WTC11 (cell line): ENCODE results near the gene FLRT1. TPM values are rescaled to one million over a fixed set of nuclear protein-coding genes. Genes with fewer than 3 reads are reported as not detected.

ENCODE experiments used
- ATAC-seq: fragments of 200-7000 bp; cut with Tn5 transposase; 2 replicates; pipeline ENCODE4 v1.10.0; 2021; ENCODE audit warnings: mild to moderate bottlenecking, moderate library complexity
- CTCF ChIA-PET: fragments of 300-600 bp; sonication (Branson Sonifier 250); formaldehyde crosslinking; loops from one replicate; lab custom pipeline; 2021; ENCODE audit warnings: antibody characterized with exemption; lab: Charles Lee
- POLR2A ChIA-PET: fragments of 350-600 bp; sonication (Branson Sonifier 250); formaldehyde crosslinking; loops from one replicate; lab custom pipeline; 2021; ENCODE audit warnings: antibody characterized with exemption; lab: Charles Lee
- DNase-seq: peaks from one replicate; pipeline ENCODE4 v3.0.0; 2021; ENCODE audit warnings: low spot score
- H3K27ac Mint-ChIP-seq: 2 replicates; pipeline ENCODE4 v1.8.0; 2021; ENCODE audit warnings: mixed read lengths
- H3K27me3 Mint-ChIP-seq: 2 replicates; pipeline ENCODE4 v1.8.0; 2021; ENCODE audit warnings: low read depth, mild to moderate bottlenecking, moderate library complexity, mixed read lengths
- H3K36me3 Mint-ChIP-seq: 2 replicates; pipeline ENCODE4 v1.8.0; 2021; ENCODE audit warnings: mixed read lengths
- H3K4me1 Mint-ChIP-seq: 2 replicates; pipeline ENCODE4 v1.8.0; 2022; ENCODE audit warnings: mixed read lengths
- H3K4me3 Mint-ChIP-seq: 2 replicates; pipeline ENCODE4 v1.8.0; 2021; ENCODE audit warnings: mild to moderate bottlenecking, moderate library complexity, mixed read lengths
- H3K9me3 Mint-ChIP-seq: 2 replicates; pipeline ENCODE4 v1.8.0; 2021; ENCODE audit warnings: mixed read lengths
- CBFB ChIP-seq: sonication (generic); formaldehyde crosslinking; IDR thresholded peaks from 2 replicates; pipeline ENCODE4 v1.8.1; 2022; ENCODE audit warnings: mild to moderate bottlenecking, low read depth, missing genetic modification reagents
- CDX4 ChIP-seq: fragments of 250-450 bp; sonication (Bioruptor Pico); IDR thresholded peaks from 2 replicates; pipeline ENCODE4 v1.9.0; 2021; ENCODE audit warnings: moderate library complexity, mild to moderate bottlenecking, inconsistent platforms, borderline replicate concordance
- CREM ChIP-seq: sonication (generic); formaldehyde crosslinking; IDR thresholded peaks from 2 replicates; pipeline ENCODE4 v1.8.1; 2022; ENCODE audit warnings: mild to moderate bottlenecking, missing genetic modification reagents, moderate library complexity
- E2F4 ChIP-seq: sonication (generic); formaldehyde crosslinking; IDR thresholded peaks from 2 replicates; pipeline ENCODE4 v1.8.1; 2022; ENCODE audit warnings: low read depth, mild to moderate bottlenecking, moderate library complexity, missing genetic modification reagents, borderline replicate concordance
- FOXP1 ChIP-seq: sonication (generic); formaldehyde crosslinking; IDR thresholded peaks from 2 replicates; pipeline ENCODE4 v1.8.0; 2022; ENCODE audit warnings: missing genetic modification reagents, mild to moderate bottlenecking, moderate library complexity, borderline replicate concordance
- HMGXB4 ChIP-seq: sonication (generic); formaldehyde crosslinking; IDR thresholded peaks from 2 replicates; pipeline ENCODE4 v1.8.1; 2023; ENCODE audit warnings: mild to moderate bottlenecking, moderate library complexity, missing genetic modification reagents
- IRF1 ChIP-seq: sonication (generic); formaldehyde crosslinking; IDR thresholded peaks from 2 replicates; pipeline ENCODE4 v1.8.0; 2023; ENCODE audit warnings: missing genetic modification reagents
- IRF2 ChIP-seq: sonication (generic); formaldehyde crosslinking; IDR thresholded peaks from 2 replicates; pipeline ENCODE4 v1.8.0; 2022; ENCODE audit warnings: low read depth, missing genetic modification reagents, borderline replicate concordance
- JUN ChIP-seq: sonication (generic); formaldehyde crosslinking; IDR thresholded peaks from 2 replicates; pipeline ENCODE4 v1.8.0; 2023; ENCODE audit warnings: mild to moderate bottlenecking, missing genetic modification reagents
- PRRX2 ChIP-seq: fragments of 250-450 bp; sonication (Bioruptor Pico); IDR thresholded peaks from 2 replicates; pipeline ENCODE4 v1.8.0; 2021; ENCODE audit warnings: mild to moderate bottlenecking
- SMAD4 ChIP-seq: sonication (generic); formaldehyde crosslinking; IDR thresholded peaks from 2 replicates; pipeline ENCODE4 v1.8.0; 2022; ENCODE audit warnings: mild to moderate bottlenecking, missing genetic modification reagents
- TEAD4 ChIP-seq: sonication (generic); formaldehyde crosslinking; IDR thresholded peaks from 2 replicates; pipeline ENCODE4 v1.8.0; 2022; ENCODE audit warnings: mild to moderate bottlenecking, missing genetic modification reagents
- USF1 ChIP-seq: sonication (generic); formaldehyde crosslinking; IDR thresholded peaks from 2 replicates; pipeline ENCODE4 v1.8.0; 2022; ENCODE audit warnings: mild to moderate bottlenecking, missing genetic modification reagents
- USF2 ChIP-seq: sonication (generic); formaldehyde crosslinking; IDR thresholded peaks from 2 replicates; pipeline ENCODE4 v1.8.1; 2023; ENCODE audit warnings: mild to moderate bottlenecking, missing genetic modification reagents, moderate library complexity
- ZBTB21 ChIP-seq: sonication (generic); formaldehyde crosslinking; IDR thresholded peaks from 2 replicates; pipeline ENCODE4 v1.8.1; 2023; ENCODE audit warnings: mild to moderate bottlenecking, missing genetic modification reagents, borderline replicate concordance
- ZNF232 ChIP-seq: sonication (generic); formaldehyde crosslinking; IDR thresholded peaks from 2 replicates; pipeline ENCODE4 v1.8.0; 2022; ENCODE audit warnings: mild to moderate bottlenecking, missing genetic modification reagents
- ZNF263 ChIP-seq: sonication (generic); formaldehyde crosslinking; IDR thresholded peaks from 2 replicates; pipeline ENCODE4 v1.8.1; 2022; ENCODE audit warnings: low read depth, mild to moderate bottlenecking, moderate library complexity, missing genetic modification reagents
- ZNF317 ChIP-seq: sonication (generic); formaldehyde crosslinking; IDR thresholded peaks from 2 replicates; pipeline ENCODE4 v1.8.1; 2023; ENCODE audit warnings: low read depth, mild to moderate bottlenecking, moderate library complexity, missing genetic modification reagents, borderline replicate concordance
- ZNF396 ChIP-seq: fragments of 250-450 bp; sonication (Bioruptor Pico); IDR thresholded peaks from 2 replicates; pipeline ENCODE4 v1.8.0; 2021; ENCODE audit warnings: mild to moderate bottlenecking, moderate library complexity, borderline replicate concordance
- ZNF423 ChIP-seq: fragments of 250-450 bp; sonication (Bioruptor Pico); IDR thresholded peaks from 2 replicates; pipeline ENCODE4 v2.1.2; 2022; ENCODE audit warnings: mild to moderate bottlenecking, moderate library complexity
- ZNF532 ChIP-seq: fragments of 250-450 bp; sonication (Bioruptor Pico); IDR thresholded peaks from 2 replicates; pipeline ENCODE4 v1.9.0; 2021; ENCODE audit warnings: mild to moderate bottlenecking, borderline replicate concordance
- ZNF671 ChIP-seq: fragments of 250-450 bp; sonication (Bioruptor Pico); IDR thresholded peaks from 2 replicates; pipeline ENCODE4 v1.8.0; 2021; ENCODE audit warnings: mild to moderate bottlenecking
- total RNA-seq: library from RNA; stranded (reverse); gene quantifications from 3 replicates; pipeline ENCODE4 v1.2.3, GENCODE V29; 2021

The FLRT1 gene
- total RNA-seq, 1 experiment from 2014 or later = 0.20 TPM

GRCh38 chr11:63991558-63991957 lies 44.2 kb upstream of the FLRT1 start:
- H3K27ac Mint-ChIP-seq = 0 out of 2 replicates have a peak overlapping the region, but pooled peaks have one; percentile 9
- peaks cover 45% of the 10 kb centered on the region for H3K36me3 Mint-ChIP-seq
- H3K27me3 Mint-ChIP-seq = no peaks in the 10 kb centered on the region
- POLR2A ChIA-PET = interaction anchor here (0.5 to 1.2 kb wide), 2 partner anchors 13 to 168 kb away, joined by 4 to 5 read pairs; no protein-coding TSS in a partner anchor
- no peak overlapping the region for H3K4me3 Mint-ChIP-seq
- no peak for TF ChIP-seq USF1 (CRISPR knock-in tag)
- no peak for TF ChIP-seq SMAD4 (CRISPR knock-in tag)
- no peak for TF ChIP-seq IRF2 (CRISPR knock-in tag)
- no peak for TF ChIP-seq USF2 (CRISPR knock-in tag)
- no peak for TF ChIP-seq PRRX2 (CRISPR knock-in tag)
- no peaks in the 10 kb centered on the region for H3K9me3 Mint-ChIP-seq
- DNase-seq (no peak), ATAC-seq (no peak)
- peaks cover 13% of the 10 kb centered on the region for H3K4me1 Mint-ChIP-seq
- CTCF ChIA-PET = interaction anchor here (1.4 kb wide), 1 partner anchor 161 kb away, joined by 8 read pairs; no protein-coding TSS in a partner anchor

- TF ChIP-seq IRF1 (CRISPR knock-in tag) (no peak), ZNF317 (no peak), E2F4 (CRISPR knock-in tag) (no peak), ZNF396 (CRISPR knock-in tag) (no peak), JUN (no peak), ZNF671 (CRISPR knock-in tag) (no peak), ZNF532 (no peak), USF1 (CRISPR knock-in tag) (no peak), ZNF423 (CRISPR knock-in tag) (no peak), HMGXB4 (CRISPR knock-in tag) (no peak), CBFB (CRISPR knock-in tag) (no peak), FOXP1 (CRISPR knock-in tag) (no peak), TEAD4 (CRISPR knock-in tag) (no peak), ZNF232 (no peak), ZNF263 (CRISPR knock-in tag) (no peak), CREM (CRISPR knock-in tag) (no peak), CDX4 (CRISPR knock-in tag) (no peak), ZBTB21 (CRISPR knock-in tag) (no peak)
- ATAC-seq (no peak), DNase-seq (no peak)
- no peak overlapping the region for H3K4me3 Mint-ChIP-seq
- peaks cover 8% of the 10 kb centered on the region for H3K4me1 Mint-ChIP-seq
- H3K9me3 Mint-ChIP-seq = no peaks in the 10 kb centered on the region
- ChIA-PET CTCF (no interaction called here), POLR2A (no interaction called here)
- H3K27ac Mint-ChIP-seq = no peak overlapping the region; the same call in 1 of the 2 replicates
- no peaks in the 10 kb centered on the region for H3K27me3 Mint-ChIP-seq
- peaks cover 51% of the 10 kb centered on the region for H3K36me3 Mint-ChIP-seq
Observed at GRCh38 chr11:63993100-63993499, 42.6 kb upstream of the FLRT1 start.
